ENCODE results near the gene AKAP9. TPM values are rescaled to one million over a fixed set of nuclear protein-coding genes. Genes with fewer than 3 reads are reported as not detected.

The AKAP9 gene
- polyA plus RNA-seq, 1 experiment = 24.3 TPM

GRCh38 chr7:92042056-92042737, 101.5 kb downstream of the AKAP9 start:
- Histone ChIP-seq H3K4me3 (ENCODE audit: low read depth, low read length) (no peak overlapping the region), H3K27ac (ENCODE audit: low read depth, low read length) (no peak overlapping the region), H3K9me3 (ENCODE audit: control insufficient read depth, insufficient read depth, low read length) (no peaks in the 10 kb centered on the region), H3K27me3 (ENCODE audit: control insufficient read depth, insufficient read depth, low read length) (no peaks in the 10 kb centered on the region)
- ChIA-PET CTCF (interaction anchor here (1.0 kb wide), 1 partner anchor 161 kb away, joined by 3 read pairs; no protein-coding TSS in a partner anchor), POLR2A (no interaction called here)
- TF ChIP-seq, protein P1, sequence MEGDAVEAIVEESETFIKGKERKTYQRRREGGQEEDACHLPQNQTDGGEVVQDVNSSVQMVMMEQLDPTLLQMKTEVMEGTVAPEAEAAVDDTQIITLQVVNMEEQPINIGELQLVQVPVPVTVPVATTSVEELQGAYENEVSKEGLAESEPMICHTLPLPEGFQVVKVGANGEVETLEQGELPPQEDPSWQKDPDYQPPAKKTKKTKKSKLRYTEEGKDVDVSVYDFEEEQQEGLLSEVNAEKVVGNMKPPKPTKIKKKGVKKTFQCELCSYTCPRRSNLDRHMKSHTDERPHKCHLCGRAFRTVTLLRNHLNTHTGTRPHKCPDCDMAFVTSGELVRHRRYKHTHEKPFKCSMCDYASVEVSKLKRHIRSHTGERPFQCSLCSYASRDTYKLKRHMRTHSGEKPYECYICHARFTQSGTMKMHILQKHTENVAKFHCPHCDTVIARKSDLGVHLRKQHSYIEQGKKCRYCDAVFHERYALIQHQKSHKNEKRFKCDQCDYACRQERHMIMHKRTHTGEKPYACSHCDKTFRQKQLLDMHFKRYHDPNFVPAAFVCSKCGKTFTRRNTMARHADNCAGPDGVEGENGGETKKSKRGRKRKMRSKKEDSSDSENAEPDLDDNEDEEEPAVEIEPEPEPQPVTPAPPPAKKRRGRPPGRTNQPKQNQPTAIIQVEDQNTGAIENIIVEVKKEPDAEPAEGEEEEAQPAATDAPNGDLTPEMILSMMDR (IDR thresholded peaks at IDR 0.05; ENCODE audit: low read depth, low read length) = no peak
- no peak for DNase-seq (ENCODE audit: low read depth, low spot score)

- Histone ChIP-seq H3K27ac (ENCODE audit: low read depth, low read length) (no peak overlapping the region), H3K9me3 (ENCODE audit: control insufficient read depth, insufficient read depth, low read length) (no peaks in the 10 kb centered on the region), H3K4me3 (ENCODE audit: low read depth, low read length) (no peak overlapping the region), H3K27me3 (ENCODE audit: control insufficient read depth, insufficient read depth, low read length) (no peaks in the 10 kb centered on the region)
- TF ChIP-seq, protein P1 (IDR thresholded peaks at IDR 0.05; ENCODE audit: low read depth, low read length) = no peak
- CTCF ChIA-PET = interaction anchor here (1.2 to 1.6 kb wide), 2 partner anchors 136 to 213 kb away, joined by 3 to 7 read pairs; partner anchors contain the start of gene LRRD1
- POLR2A ChIA-PET = no interaction called here
- DNase-seq (ENCODE audit: low read depth, low spot score) = no peak
These were observed 102.4 kb downstream of the AKAP9 start for GRCh38 chr7:92043098-92043497.

DNA sequence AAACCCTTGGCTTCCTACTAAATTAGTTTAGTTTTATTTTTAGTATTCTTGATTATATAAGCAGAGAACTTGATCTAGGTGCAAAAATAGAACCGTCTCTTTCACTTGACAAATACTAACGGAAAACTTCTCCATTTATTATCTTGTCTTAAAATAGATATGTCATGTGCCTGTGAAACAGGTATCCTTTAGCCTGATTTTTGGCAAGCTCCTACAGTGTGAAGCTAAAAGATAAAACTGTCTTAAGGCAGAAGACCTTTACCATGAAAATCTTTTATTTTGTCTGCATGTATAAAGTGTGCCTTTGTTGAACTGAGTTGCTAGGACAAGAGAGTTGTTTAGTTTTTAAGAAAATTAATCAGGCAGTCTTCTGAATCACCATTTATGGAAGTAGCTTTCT, 103.0 kb downstream of the AKAP9 start:
- H3K27me3 ChIP-seq (ENCODE audit: control insufficient read depth, insufficient read depth, low read length) = no peaks in the 10 kb centered on the region
- no peak overlapping the region for H3K27ac ChIP-seq (ENCODE audit: low read depth, low read length)
- H3K4me3 ChIP-seq (ENCODE audit: low read depth, low read length) = no peak overlapping the region
- POLR2A ChIA-PET = no interaction called here
- TF ChIP-seq, protein P1 (IDR thresholded peaks at IDR 0.05; ENCODE audit: low read depth, low read length) = no peak
- no peaks in the 10 kb centered on the region for H3K9me3 ChIP-seq (ENCODE audit: control insufficient read depth, insufficient read depth, low read length)
- no peak for DNase-seq (ENCODE audit: low read depth, low spot score)
- CTCF ChIA-PET = interaction anchor here (1.0 to 1.6 kb wide), 3 partner anchors 136 to 214 kb away, joined by 3 to 7 read pairs (median 3); partner anchors contain the start of genes LRRD1 and MTERF1

GRCh38 chr7:92044148-92044547, 103.5 kb downstream of the AKAP9 start:
- ChIA-PET POLR2A (no interaction called here), CTCF (interaction anchor here (1.0 to 1.6 kb wide), 4 partner anchors 17 to 214 kb away, joined by 3 to 7 read pairs (median 3); partner anchors contain the start of genes LRRD1 and MTERF1)
- DNase-seq (ENCODE audit: low read depth, low spot score) = no peak
- Histone ChIP-seq H3K27me3 (ENCODE audit: control insufficient read depth, insufficient read depth, low read length) (no peaks in the 10 kb centered on the region), H3K9me3 (ENCODE audit: control insufficient read depth, insufficient read depth, low read length) (no peaks in the 10 kb centered on the region), H3K27ac (ENCODE audit: low read depth, low read length) (no peak overlapping the region), H3K4me3 (ENCODE audit: low read depth, low read length) (no peak overlapping the region)
- TF ChIP-seq, protein P1 (IDR thresholded peaks at IDR 0.05; ENCODE audit: low read depth, low read length) = no peak

DNA sequence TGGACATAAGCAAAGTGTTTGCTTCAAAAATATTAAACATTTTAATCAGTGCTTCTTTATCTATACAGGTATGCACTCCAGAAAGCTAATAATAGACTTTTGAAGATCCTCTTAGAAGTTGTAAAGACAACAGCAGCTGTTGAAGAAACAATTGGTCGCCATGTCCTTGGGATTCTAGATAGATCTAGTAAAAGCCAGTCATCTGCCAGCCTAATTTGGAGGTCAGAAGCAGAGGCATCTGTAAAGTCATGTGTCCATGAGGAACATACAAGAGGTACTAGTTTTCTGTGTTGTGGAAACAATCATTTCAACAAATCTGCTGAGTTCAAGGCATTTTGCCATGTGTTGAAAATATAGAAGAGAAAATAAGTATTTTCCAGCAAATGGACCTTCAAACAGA, 104.3 kb downstream of the AKAP9 start:
- H3K27me3 ChIP-seq (ENCODE audit: control insufficient read depth, insufficient read depth, low read length) = no peaks in the 10 kb centered on the region
- no peak for DNase-seq (ENCODE audit: low read depth, low spot score)
- H3K4me3 ChIP-seq (ENCODE audit: low read depth, low read length) = no peak overlapping the region
- H3K9me3 ChIP-seq (ENCODE audit: control insufficient read depth, insufficient read depth, low read length) = no peaks in the 10 kb centered on the region
- CTCF ChIA-PET = interaction anchor here (0.6 to 1.6 kb wide), 4 partner anchors 15 to 215 kb away, joined by 3 to 7 read pairs (median 3); no protein-coding TSS in a partner anchor
- TF ChIP-seq, protein P1 (IDR thresholded peaks at IDR 0.05; ENCODE audit: low read depth, low read length) = no peak
- POLR2A ChIA-PET = no interaction called here
- H3K27ac ChIP-seq (ENCODE audit: low read depth, low read length) = no peak overlapping the region

Data from AG04450 (cell line).